Peyer's patch (tissue), 4 donors: Measurements from ENCODE around the gene USP8. TPM values are rescaled to one million over a fixed set of nuclear protein-coding genes. Genes with fewer than 3 reads are reported as not detected.

Experiments used
- DNase-seq, 3 donors: peaks; one replicate each; pipeline ENCODE4 v3.0.0-alpha.2; 2017 to 2019
- H3K27ac ChIP-seq, 4 donors: fragments of 200-600 bp; sonication (generic); one replicate each; pipeline ENCODE4 v1.5.1; 2016 to 2019
- H3K27me3 ChIP-seq, 2 donors: fragments of 200-600 bp; sonication (generic); one replicate each; pipeline ENCODE4 v1.5.1; 2019
- H3K36me3 ChIP-seq, 3 donors: fragments of 200-600 bp; sonication (generic); one replicate each; pipeline ENCODE4 v1.5.1; 2016 to 2019
- H3K4me1 ChIP-seq, 4 donors: fragments of 200-600 bp; sonication (generic); one replicate each; pipeline ENCODE4 v1.5.1; 2016 to 2019
- H3K4me3 ChIP-seq, 4 donors: fragments of 200-600 bp; sonication (generic); 1 replicate in 3 of 4; 2 replicates in 1 of 4; pipeline ENCODE4 v1.5.1; 2016 to 2019; ENCODE audit warnings: mild to moderate bottlenecking in 1 of 4
- H3K9me3 ChIP-seq, 4 donors: fragments of 200-600 bp; sonication (generic); one replicate each; pipeline ENCODE4 v1.5.1; 2016 to 2019; ENCODE audit warnings: mild to moderate bottlenecking in 1 of 4
- POLR2A ChIP-seq, 2 donors: fragments of 450-650 bp; IDR thresholded peaks; one replicate each; pipeline ENCODE4 v1.5.1; 2017; ENCODE audit warnings: antibody characterized with exemption in 2 of 2, mild to moderate bottlenecking in 2 of 2, moderate library complexity in 2 of 2
- total RNA-seq, 4 donors: library from RNA; depleted of rRNA; stranded (reverse); fragments of >200 nt; gene quantifications; one replicate each; pipeline ENCODE4 v1.1.0, GENCODE V29; 2016
- TF ChIP-seq, protein P1 (sequence below), 6 experiments: fragments of 450-650 bp in 4 of 6; fragments of 200-600 bp in 2 of 6; sonication (generic) in 1 of 6; IDR thresholded peaks; one replicate each; pipeline ENCODE4 v1.5.1; 2017 to 2019; ENCODE audit warnings: antibody characterized with exemption in 6 of 6, mild to moderate bottlenecking in 3 of 6, moderate library complexity in 1 of 6

Gene USP8
- total RNA-seq, 4 donors from 2014 or later, result 49.9 to 130 (median 57.1) TPM

DNA sequence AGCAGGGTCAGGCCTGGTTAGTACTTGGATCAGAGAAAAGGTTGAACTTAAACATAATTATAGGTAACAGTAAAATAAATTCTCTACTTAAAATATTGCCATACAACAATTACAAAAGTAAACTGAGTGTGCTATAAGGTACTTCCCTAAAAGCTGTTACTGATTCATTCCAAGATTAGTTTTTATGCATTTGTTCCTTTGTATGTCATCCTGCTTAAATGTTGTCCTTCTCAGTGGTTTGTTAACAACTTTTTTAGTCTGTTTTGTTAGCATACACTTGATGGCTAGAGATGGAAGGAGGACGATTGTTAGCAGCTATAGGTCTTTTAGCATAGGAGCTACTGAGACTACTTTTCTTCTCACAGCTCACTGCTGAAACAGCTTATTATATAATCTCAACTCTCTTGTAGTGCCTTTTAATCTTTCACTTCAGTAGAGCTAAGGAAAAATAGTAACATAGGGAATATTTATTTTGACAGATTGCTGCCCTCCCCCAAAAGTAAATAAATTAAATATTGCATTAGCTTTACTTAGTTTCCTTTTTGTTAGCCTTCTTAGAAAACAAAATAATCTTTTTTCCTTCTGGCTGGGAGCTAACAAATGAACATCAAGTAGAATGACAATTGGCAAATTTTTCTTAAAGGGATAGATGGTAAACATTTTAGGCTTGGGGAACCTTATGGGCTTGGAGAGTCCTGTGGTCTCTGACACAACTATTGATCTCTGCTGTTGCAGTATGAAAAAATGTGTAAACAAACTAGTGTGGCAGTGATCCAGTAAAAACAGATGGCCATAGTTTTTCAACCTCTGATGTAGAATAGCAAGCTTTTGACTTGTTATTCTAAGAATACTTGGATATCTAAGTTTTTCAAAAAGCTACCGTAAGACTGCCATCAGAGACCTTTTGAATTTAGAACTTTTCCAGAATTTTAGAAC lies 39.5 kb downstream of the USP8 start:
- Histone ChIP-seq H3K4me3 (no peak overlapping the region), H3K9me3 (no peaks in the 10 kb centered on the region), H3K36me3 (peaks cover 0 to 61% (median 0%) of the 10 kb centered on the region in 3 donors), H3K27ac (peak overlapping the region in 1 of 4 donors; percentile 1), H3K4me1 (no peaks in the 10 kb centered on the region), H3K27me3 (no peaks in the 10 kb centered on the region)
- TF ChIP-seq, protein P1, sequence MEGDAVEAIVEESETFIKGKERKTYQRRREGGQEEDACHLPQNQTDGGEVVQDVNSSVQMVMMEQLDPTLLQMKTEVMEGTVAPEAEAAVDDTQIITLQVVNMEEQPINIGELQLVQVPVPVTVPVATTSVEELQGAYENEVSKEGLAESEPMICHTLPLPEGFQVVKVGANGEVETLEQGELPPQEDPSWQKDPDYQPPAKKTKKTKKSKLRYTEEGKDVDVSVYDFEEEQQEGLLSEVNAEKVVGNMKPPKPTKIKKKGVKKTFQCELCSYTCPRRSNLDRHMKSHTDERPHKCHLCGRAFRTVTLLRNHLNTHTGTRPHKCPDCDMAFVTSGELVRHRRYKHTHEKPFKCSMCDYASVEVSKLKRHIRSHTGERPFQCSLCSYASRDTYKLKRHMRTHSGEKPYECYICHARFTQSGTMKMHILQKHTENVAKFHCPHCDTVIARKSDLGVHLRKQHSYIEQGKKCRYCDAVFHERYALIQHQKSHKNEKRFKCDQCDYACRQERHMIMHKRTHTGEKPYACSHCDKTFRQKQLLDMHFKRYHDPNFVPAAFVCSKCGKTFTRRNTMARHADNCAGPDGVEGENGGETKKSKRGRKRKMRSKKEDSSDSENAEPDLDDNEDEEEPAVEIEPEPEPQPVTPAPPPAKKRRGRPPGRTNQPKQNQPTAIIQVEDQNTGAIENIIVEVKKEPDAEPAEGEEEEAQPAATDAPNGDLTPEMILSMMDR (IDR thresholded peaks at IDR 0.05), result no peak
- no peak for TF ChIP-seq POLR2A (IDR thresholded peaks at IDR 0.05)
- DNase-seq, result no peak

DNA sequence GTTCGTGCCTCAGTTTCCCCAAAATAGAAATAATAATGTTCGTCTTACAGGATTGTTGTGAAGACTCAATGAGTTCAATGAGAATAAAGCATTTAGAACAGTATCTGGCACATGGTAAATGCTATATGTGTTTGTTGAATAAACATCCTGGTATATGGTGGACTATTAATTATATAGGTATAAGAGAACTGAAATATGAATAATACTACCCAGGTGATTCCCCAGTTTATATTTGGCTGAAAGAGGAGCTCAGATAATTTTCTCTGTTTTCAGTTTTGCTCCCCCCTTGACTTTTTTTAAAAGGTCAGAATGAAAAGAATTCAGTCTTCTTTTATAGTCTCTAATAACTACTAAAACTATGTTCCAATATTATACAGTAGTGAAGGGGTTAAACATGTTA lies 46.9 kb downstream of the USP8 start:
- Histone ChIP-seq H3K27me3 (no peaks in the 10 kb centered on the region), H3K27ac (no peak overlapping the region), H3K9me3 (no peaks in the 10 kb centered on the region), H3K4me3 (no peak overlapping the region), H3K4me1 (no peaks in the 10 kb centered on the region), H3K36me3 (peaks cover 0 to 65% (median 0%) of the 10 kb centered on the region in 3 donors)
- DNase-seq, result no peak
- no peak for TF ChIP-seq POLR2A (IDR thresholded peaks at IDR 0.05)
- TF ChIP-seq, protein P1 (IDR thresholded peaks at IDR 0.05), result no peak

DNA sequence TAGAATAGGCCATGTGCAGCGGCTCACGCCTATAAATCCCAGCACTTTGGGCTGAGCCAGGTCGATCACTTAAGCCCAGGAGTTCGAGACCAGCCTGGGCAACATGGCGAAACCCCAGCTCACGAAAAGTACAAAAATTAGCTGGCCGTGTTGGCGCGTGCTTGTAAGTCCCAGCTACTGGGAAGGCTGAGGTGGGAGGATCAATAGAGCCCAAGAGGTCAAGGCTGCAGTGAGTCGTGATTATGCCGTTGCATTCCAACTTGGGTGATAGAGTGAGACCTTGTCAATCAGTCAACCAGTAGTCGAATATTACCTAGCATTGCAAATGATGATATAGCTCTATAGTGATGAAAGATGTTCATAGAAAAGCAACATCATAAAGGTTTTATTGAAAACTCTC lies 51.9 kb downstream of the USP8 start:
- Histone ChIP-seq H3K4me3 (no peak overlapping the region), H3K36me3 (peaks cover 0 to 85% (median 0%) of the 10 kb centered on the region in 3 donors), H3K4me1 (no peaks in the 10 kb centered on the region), H3K9me3 (no peaks in the 10 kb centered on the region), H3K27ac (no peak overlapping the region), H3K27me3 (no peaks in the 10 kb centered on the region)
- TF ChIP-seq POLR2A (IDR thresholded peaks at IDR 0.05), result no peak
- TF ChIP-seq, protein P1 (IDR thresholded peaks at IDR 0.05), result no peak
- DNase-seq, result no peak

DNA sequence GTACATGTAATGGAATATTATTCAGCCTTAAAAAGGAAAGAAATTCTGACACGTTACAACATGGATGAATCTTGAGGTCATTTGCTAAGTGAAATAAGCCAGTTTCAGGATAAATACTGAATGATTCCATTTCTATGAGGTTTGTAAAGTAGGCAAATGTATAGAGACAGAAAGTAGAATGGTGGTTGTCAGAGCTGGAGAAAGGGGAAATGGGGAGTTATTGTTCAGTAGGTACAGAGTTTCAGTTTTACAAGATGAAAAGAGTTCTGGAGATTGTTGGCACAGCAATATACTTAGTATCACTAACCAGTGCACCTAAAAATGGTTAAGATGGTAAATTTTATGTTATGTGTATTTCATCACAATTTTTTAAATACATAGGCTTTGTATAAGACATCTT lies 60.6 kb downstream of the USP8 start:
- Histone ChIP-seq H3K4me3 (no peak overlapping the region), H3K36me3 (peaks cover 0 to 81% (median 0%) of the 10 kb centered on the region in 3 donors), H3K9me3 (no peaks in the 10 kb centered on the region), H3K27ac (no peak overlapping the region), H3K4me1 (no peaks in the 10 kb centered on the region), H3K27me3 (no peaks in the 10 kb centered on the region)
- no peak for TF ChIP-seq POLR2A (IDR thresholded peaks at IDR 0.05)
- TF ChIP-seq, protein P1 (IDR thresholded peaks at IDR 0.05), result no peak
- no peak for DNase-seq

DNA sequence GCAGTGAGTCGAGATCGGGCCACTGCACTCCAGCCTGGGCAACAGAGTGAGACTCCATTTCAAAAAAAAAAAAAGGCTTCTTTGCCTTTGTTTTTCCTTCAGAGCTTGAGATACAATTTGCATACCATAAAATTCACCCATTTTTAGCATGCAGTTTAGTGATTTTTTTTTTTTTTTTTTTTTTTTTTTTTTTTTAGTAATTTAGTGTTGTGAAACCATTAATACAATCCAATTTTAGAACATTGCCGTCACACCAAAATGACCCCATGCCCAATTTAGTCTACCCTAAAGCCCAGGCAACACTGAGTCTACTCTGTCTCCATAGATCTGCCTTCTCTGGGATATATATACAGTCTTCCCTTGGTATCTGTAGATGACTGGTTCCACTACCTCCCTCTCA lies 61.2 kb downstream of the USP8 start:
- TF ChIP-seq, protein P1 (IDR thresholded peaks at IDR 0.05), result no peak
- TF ChIP-seq POLR2A (IDR thresholded peaks at IDR 0.05), result no peak
- H3K9me3 ChIP-seq, result no peaks in the 10 kb centered on the region
- no peak for DNase-seq
- H3K27ac ChIP-seq, result no peak overlapping the region
- H3K4me1 ChIP-seq, result no peaks in the 10 kb centered on the region
- no peaks in the 10 kb centered on the region for H3K27me3 ChIP-seq
- H3K4me3 ChIP-seq, result no peak overlapping the region
- peaks cover 0 to 82% (median 0%) of the 10 kb centered on the region in 3 donors for H3K36me3 ChIP-seq
